NK-92 treated with Interleukin-12 subunit alpha and Interleukin-12 subunit beta, amount 100 ng/mL, for 24 hours (cell line): ENCODE data around the gene OR10A6.

ENCODE experiments used
- DNase-seq: peaks from one replicate; lab custom pipeline; 2025; lab: John Stamatoyannopoulos, UW

The OR10A6 gene

GRCh38 chr11:7931168-7931567 is at the start of gene OR10A6:
TSS of gene OR10A6 (minus strand) at chr11:7931268. CDS start at chr11:7928662, 2,606 bp downstream.
- no peak for DNase-seq

DNA sequence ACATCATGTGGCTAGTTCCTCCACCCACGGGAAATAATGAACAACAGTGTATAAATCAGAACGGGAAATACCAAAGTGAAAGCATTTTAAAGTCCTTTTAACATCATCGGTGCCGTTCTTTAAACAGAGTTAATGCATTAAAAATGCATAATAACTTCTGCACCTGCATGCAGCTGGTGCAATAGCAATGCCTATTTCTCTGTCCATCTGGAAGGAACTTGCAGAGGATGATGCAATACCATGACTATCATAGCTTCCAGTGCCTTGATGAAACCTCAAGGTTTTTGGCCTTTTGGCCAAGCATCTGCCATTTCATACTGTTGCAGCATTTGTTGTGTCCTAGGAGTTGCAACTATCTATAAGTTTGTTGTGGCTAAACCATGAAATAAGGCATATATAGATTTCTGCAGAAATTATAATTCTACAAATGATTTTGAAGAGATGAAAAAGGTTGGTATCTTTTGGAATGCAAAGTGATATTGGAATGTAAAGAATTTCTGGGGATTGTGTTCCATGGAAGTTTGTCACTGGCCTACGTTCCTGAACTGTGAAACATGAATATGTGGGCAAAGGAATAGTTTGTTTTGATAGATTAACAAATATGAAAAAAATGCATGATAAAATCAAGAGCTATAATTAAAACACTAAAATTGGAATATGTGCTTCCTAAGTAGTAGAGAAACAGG is 46.3 kb upstream of the OR10A6 start:
- no peak for DNase-seq

DNA sequence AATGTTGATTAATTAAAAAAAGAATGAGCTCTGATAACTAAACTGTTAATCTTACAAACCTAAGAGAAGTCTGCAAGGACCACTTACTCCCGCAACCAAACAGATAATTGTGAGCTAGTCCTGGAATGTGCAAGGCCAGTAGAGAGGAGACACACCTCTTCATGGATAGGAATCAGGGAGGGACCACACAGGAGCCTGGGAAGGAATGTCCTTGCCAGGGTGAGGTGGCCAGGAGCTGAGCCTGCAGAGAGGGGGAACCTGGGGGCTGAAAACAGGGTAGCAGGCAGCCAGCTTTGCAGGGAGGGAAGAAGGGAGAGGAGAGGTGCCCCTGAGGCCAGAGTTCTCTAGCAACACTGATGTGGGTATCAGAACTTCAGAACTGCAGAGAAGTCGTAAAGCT is 43.6 kb upstream of the OR10A6 start:
- DNase-seq, result no peak

- no peak for DNase-seq
Measured at GRCh38 chr11:7973011-7973410, 41.9 kb upstream of the OR10A6 start.

DNA sequence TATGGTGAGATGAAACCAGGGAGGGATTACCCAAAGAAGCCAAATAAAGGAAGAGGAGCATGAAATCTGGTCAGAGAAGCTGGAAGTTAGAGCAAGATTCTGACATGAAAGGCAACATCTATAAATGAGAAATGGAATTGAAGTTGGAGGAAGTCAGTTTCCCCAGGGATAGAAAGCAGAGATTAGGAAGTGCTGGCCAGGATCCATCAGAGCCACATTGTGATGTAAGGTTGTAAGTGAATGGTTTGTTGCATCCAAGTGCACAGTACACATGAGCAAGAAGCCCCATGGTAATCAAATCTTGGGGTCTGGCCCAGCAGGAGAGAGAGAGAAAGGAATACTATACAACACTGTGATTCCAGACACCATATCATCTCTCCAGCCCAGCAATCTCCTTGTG is 40.8 kb upstream of the OR10A6 start:
- no peak for DNase-seq

- DNase-seq, result no peak
Measured at GRCh38 chr11:7969756-7970646, 38.9 kb upstream of the OR10A6 start.

GRCh38 chr11:7968686-7969085 is 37.6 kb upstream of the OR10A6 start:
- no peak for DNase-seq

DNA sequence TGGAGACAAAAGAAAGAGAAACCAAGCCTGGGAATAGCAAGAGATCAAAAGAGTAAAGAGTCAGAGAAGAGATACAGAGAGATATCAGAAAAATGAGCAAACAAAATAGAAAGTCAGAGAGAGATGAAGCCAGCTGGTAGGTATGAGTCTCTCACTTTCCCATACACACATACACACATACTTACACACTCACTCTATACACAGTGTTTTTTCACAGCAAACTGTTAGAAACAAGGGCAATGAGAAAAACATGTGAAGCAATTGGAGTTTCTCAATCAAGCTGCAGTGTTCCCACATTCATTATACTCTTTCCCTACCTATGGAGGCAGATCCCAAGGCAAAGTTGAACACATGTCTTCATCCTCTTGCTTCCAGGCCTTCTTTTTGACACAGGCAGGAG is 36.8 kb upstream of the OR10A6 start:
- DNase-seq, result no peak

GRCh38 chr11:7967097-7967496 is 36.0 kb upstream of the OR10A6 start:
- no peak for DNase-seq

DNA sequence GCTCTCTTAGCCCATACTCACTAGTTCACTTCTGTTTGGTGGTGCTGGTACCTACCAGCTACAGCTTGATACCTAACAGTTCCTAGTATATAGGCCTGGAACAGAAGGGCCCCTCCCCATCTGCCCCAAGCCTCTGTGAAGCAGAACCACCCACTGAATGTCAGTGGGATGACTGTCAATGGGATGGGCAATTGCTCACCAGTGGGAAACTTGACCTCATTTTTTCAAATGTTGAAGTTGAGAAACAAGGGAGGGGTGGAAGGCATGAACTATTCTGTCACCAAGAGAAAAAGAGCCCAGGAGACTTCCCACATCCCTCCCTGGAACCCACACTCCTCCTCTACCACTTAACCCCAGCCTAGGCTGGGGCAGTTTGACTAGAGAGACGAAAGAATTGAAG is 34.3 kb upstream of the OR10A6 start, which contains the start of gene NLRP10:
TSS of gene NLRP10 (minus strand) at position 62 of the 400 bp plus-strand sequence. CDS start 1,952 bp downstream, outside the sequence.
- DNase-seq, result no peak

DNA sequence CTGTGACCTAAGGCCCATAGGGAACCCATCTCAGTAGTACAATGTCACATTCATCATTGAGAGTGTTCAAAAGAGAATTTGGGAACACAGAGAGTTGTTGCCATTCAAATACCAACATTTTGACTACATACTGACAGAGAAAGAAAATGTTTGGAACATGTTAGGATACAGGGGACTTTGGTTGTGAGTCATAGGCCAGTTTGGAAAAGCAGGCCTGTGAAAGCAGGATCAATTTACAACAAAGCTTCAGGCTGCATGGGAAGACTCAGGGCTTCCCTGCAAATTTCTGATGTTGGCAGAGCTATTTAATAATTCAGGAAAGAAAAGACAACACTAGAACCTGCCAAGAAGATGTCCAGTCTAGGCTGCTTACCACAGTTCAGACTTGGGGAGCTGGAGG is 33.8 kb upstream of the OR10A6 start:
- no peak for DNase-seq

DNA sequence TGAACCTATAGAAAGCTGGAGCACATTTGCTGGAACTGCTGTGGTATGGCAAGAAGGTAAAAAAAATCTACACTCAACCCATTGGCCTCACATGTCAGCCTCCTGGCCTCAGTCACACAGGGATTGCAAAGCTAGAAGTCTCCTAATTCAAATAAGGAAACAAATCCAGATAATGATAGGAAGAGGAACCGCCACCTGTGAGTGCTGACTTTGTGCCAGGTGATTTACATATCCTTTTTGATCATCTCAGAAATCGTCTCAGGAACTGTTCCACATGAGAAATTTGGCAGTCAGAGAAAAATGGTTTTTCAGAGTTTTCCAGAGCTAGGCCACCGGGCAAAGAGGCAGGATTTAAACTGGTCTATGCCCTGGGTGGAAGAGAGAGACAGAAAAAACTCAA is 33.2 kb upstream of the OR10A6 start:
- no peak for DNase-seq

DNA sequence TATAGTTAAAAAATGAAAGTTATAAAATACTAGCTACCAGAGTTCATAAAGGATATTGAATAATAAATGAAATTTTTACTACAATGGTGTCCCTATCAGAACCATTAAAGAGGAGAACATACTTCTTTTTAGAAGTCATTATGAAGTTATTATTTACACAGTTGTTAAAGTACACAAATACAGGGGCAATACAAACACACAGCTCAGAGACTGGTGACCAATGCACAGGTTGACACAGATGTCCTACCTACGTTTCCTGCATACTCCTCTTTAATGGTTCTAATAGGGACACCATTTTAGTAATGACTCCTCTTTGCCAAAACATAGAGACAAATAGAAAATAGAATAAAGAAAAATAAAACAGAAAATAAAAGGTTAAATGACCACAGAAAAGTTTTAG is 24.1 kb upstream of the OR10A6 start:
- DNase-seq, result no peak

- DNase-seq, result no peak
Measured at GRCh38 chr11:7949934-7950333, 18.9 kb upstream of the OR10A6 start.

- DNase-seq, result no peak
Measured at GRCh38 chr11:7944123-7944522, 13.1 kb upstream of the OR10A6 start.

GRCh38 chr11:7941608-7942007 is 10.5 kb upstream of the OR10A6 start, which contains the start of gene OR10A3:
TSS of gene OR10A3 (minus strand) at chr11:7941708. CDS start at chr11:7939520, 2,188 bp downstream.
- DNase-seq, result no peak

DNA sequence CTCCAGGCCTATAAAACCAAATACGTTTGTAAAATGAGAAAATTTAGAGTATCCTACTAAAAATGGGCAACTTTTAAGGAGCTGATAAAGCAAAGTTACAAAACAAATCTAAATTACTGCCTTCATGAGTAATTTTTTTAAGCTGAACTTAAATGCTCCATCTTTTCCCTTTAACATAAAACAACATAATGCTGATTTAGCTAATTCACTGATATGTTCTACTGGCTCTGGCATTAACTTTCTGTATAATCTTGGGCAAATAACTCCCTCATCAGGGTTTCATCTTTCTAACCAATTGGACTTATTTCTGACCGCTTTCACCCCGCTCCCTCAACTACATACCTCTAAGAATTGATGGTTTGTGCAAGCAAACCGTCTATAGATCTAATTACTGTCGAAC is 10.1 kb upstream of the OR10A6 start:
- DNase-seq, result no peak

DNA sequence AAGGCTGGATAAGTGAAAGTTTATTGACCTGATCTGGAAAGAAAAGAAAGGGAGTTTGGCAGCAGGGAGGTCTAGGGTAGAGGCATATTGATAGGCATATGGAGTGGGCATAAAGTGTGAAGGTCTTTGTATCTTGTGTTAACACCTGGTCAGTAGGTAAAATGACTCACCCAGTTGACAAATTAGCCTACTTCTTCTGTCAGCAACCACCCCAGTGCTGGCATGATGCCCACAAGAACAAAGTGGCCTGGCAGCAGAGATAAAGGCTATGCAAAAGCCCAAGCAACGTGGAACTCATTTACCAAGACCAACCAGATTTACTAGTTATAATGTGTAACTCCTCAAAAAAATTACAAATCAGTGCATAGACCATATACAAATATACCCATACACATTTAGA is 5.5 kb upstream of the OR10A6 start:
- no peak for DNase-seq

DNA sequence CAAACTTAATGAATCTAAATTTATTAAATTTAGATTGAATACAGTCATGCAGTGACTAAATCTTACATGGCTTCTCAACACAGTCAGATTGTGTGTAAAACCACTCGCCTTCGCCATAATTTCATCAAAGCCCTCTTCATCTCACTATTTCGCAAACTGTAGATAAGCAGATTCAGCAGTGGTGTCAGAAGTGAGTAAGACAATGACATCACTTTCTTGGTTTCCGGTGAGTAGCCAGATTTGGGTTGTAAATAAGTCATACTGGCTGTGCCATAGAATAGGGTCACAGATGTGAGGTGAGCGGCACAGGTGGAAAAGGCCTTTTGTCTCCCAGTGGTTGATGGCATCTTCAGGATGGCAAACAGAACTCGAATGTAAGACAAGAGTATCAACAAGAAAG is 3.4 kb downstream of the OR10A6 start:
- DNase-seq, result peak; percentile 2

- no peak for DNase-seq
Measured at GRCh38 chr11:7924536-7924935, 6.5 kb downstream of the OR10A6 start.

DNA sequence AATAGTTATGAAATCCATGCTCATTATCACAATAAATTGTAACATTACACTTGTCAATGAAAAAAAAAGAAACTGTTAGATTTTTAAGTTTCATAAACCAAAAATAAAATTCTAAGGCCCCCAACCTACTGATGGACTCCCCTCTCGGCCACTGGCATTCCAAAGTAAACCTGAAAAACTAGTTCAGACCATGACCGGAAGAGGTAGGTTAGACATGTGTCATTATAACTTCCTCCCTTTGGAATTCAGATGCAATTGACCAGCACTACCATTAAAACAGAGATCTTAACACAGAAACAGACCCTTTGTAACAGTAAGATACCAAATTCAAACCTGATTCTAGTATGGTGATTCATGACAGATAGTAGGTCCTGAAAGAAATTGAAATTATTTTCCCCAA is 12.9 kb downstream of the OR10A6 start:
- no peak for DNase-seq

DNA sequence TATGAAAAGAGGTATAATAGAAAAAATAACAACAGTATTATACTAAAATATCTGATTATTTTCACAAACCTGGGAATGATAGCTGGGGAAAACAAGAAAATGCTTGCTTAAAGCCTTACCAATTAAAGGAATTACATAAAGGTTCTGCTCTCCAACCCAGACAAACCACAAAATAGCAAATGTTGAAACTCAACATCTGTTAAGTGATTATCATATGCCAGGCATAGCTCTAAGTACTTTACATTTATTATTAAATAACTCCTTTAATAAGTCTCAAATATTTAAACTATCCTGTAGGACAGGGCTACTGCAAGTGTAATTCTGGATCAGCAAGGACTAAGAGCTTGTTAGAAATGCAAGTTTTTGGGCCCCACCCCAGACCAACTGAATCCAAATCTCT is 20.1 kb downstream of the OR10A6 start:
- DNase-seq, result no peak

DNA sequence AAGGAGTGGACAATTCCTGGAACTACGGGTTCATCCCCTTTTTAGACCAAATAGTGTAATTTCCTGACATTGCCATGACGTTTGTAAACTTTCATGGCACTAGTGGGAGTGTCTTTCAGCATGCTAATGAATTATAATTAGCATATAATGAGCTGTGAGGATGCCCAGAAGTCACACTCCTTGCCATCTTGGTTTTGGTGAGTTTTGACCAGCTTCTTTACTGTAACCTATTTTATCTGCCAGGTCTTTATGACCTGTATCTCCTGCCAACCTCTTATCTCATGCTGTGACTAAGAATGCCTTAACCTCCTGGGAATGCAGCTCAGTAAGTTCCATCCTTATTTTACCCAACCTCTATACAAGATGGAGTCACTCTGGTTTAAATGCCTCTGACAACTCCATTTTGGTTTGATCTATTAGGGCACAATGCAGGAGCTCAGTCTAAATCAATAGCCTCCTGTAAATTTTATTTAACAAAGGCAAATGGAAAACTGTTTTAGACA is 20.7 kb downstream of the OR10A6 start:
- DNase-seq, result no peak
